Stimulated activated CD8-positive, alpha-beta memory T cell treated with anti-CD3 and anti-CD28 coated beads, Interleukin-7, amount 100 ng/mL, for 4 hours (primary cell): ENCODE measurements around the gene OR2D2.
"Not testable (repeated sequence)": the region's sequence is repeated elsewhere in the genome, so short reads cannot be mapped to it uniquely, and the experiment has no call there.

Source experiments
- DNase-seq, 2 donors: peaks; one replicate each; pipeline ENCODE4 v3.0.0-alpha.2; 2020; ENCODE audit warnings: low read depth in 2 of 2

The OR2D2 gene

GRCh38 chr11:6892400-6892799, at the start of gene OR2D2:
Gene OR2D2, minus strand, starts transcription at chr11:6892500. Its CDS starts 0 bp downstream, at chr11:6892500.
- DNase-seq = no peak

- DNase-seq = no peak
Observed at GRCh38 chr11:6941970-6942369, 49.7 kb upstream of the OR2D2 start.

GRCh38 chr11:6932145-6932544, 39.8 kb upstream of the OR2D2 start:
- DNase-seq = no peak

- DNase-seq = no peak
Observed at GRCh38 chr11:6931146-6931713, 38.9 kb upstream of the OR2D2 start.

- no peak for DNase-seq
Observed at GRCh38 chr11:6928916-6929315, 36.6 kb upstream of the OR2D2 start.

- no peak for DNase-seq
Observed at GRCh38 chr11:6927030-6927617, 34.8 kb upstream of the OR2D2 start.

- DNase-seq = peak in 1 of 2 donors; percentile 16
Observed at GRCh38 chr11:6926208-6927029, 34.1 kb upstream of the OR2D2 start, which contains the start of gene ZNF215. Gene ZNF215, plus strand, starts transcription at chr11:6926426. Its CDS starts 5,847 bp downstream, at chr11:6932273.

- DNase-seq = no peak
Observed at GRCh38 chr11:6925636-6926207, 33.4 kb upstream of the OR2D2 start.

GRCh38 chr11:6925007-6925577, 32.8 kb upstream of the OR2D2 start:
- DNase-seq = no peak

- DNase-seq = no peak
Observed at GRCh38 chr11:6920702-6921101, 28.4 kb upstream of the OR2D2 start, which contains the start of gene OR2D3. Gene OR2D3, plus strand, starts transcription at chr11:6921002. Its CDS starts 0 bp downstream, at chr11:6921002.

- DNase-seq = no peak
Observed at GRCh38 chr11:6919698-6920097, 27.4 kb upstream of the OR2D2 start.

- DNase-seq = no peak
Observed at GRCh38 chr11:6911948-6912347, 19.6 kb upstream of the OR2D2 start.

- no peak for DNase-seq
Observed at GRCh38 chr11:6911378-6911777, 19.1 kb upstream of the OR2D2 start.

GRCh38 chr11:6904804-6905203, 12.5 kb upstream of the OR2D2 start:
- not testable (repeated sequence) for DNase-seq

- DNase-seq = no peak
Observed at GRCh38 chr11:6900327-6900999, 8.2 kb upstream of the OR2D2 start.

- no peak for DNase-seq
Observed at GRCh38 chr11:6898911-6899310, 6.6 kb upstream of the OR2D2 start.

GRCh38 chr11:6895010-6895409, 2.7 kb upstream of the OR2D2 start:
- no peak for DNase-seq

GRCh38 chr11:6894097-6894496, 1.8 kb upstream of the OR2D2 start:
- DNase-seq = no peak

GRCh38 chr11:6889835-6890234, 2.5 kb downstream of the OR2D2 start:
- DNase-seq = no peak

GRCh38 chr11:6888830-6889229, 3.5 kb downstream of the OR2D2 start:
- no peak for DNase-seq

GRCh38 chr11:6887711-6888110, 4.6 kb downstream of the OR2D2 start:
- not testable (repeated sequence) for DNase-seq
